Natural killer cell (primary cell): Measurements from ENCODE around the gene CCR8. TPM values are rescaled to one million over a fixed set of nuclear protein-coding genes. Genes with fewer than 3 reads are reported as not detected.
A peak's percentile ranks its signal among the peaks of the same experiment; 100 is the strongest.

ENCODE experiments used
- ATAC-seq, 3 donors: fragments of 150-1000 bp in 2 of 3; fragments of 200-7000 bp in 1 of 3; cut with Tn5 transposase; 1 replicate in 1 of 3; 2 replicates in 2 of 3; pipeline ENCODE4 v1.10.0; 2021; ENCODE audit warnings: mild to moderate bottlenecking in 2 of 3, moderate library complexity in 2 of 3
- DNase-seq, 2 donors: peaks; one replicate each; pipeline versions ENCODE4 v3.0.0 to v3.0.0-alpha.2; 2013 to 2021; ENCODE audit warnings: mixed read lengths in 1 of 2
- H3K27ac ChIP-seq: one replicate; pipeline ENCODE4 v1.5.1; 2013; ENCODE audit warnings: mild to moderate bottlenecking, low read length
- H3K27me3 ChIP-seq: one replicate; pipeline ENCODE4 v1.6.1; 2013; ENCODE audit warnings: low read length; ENCODE audit not compliant: control insufficient read depth, insufficient read depth
- H3K36me3 ChIP-seq: one replicate; pipeline ENCODE4 v1.6.1; 2013; ENCODE audit warnings: low read length; ENCODE audit not compliant: control insufficient read depth, insufficient read depth
- H3K4me1 ChIP-seq: one replicate; pipeline ENCODE4 v1.6.1; 2013; ENCODE audit warnings: low read length; ENCODE audit not compliant: control insufficient read depth, insufficient read depth
- H3K4me3 ChIP-seq: one replicate; pipeline ENCODE4 v1.5.1; 2013; ENCODE audit warnings: low read length
- H3K9me3 ChIP-seq: one replicate; pipeline ENCODE4 v1.6.1; 2013; ENCODE audit warnings: low read length; ENCODE audit not compliant: control insufficient read depth, insufficient read depth
- H3K27ac Mint-ChIP-seq, 2 donors: one replicate each; pipeline ENCODE4 v1.8.0; 2022; ENCODE audit warnings: mild to moderate bottlenecking in 2 of 2, mixed read lengths in 2 of 2, moderate library complexity in 1 of 2
- H3K27me3 Mint-ChIP-seq, 2 donors: one replicate each; pipeline ENCODE4 v1.8.0; 2022; ENCODE audit warnings: low read depth in 2 of 2, mixed read lengths in 2 of 2
- H3K36me3 Mint-ChIP-seq: one replicate; pipeline ENCODE4 v1.8.0; 2022; ENCODE audit warnings: mixed read lengths
- H3K4me1 Mint-ChIP-seq, 2 donors: one replicate each; pipeline ENCODE4 v1.8.0; 2022; ENCODE audit warnings: mixed read lengths in 2 of 2
- H3K4me3 Mint-ChIP-seq: one replicate; pipeline ENCODE4 v1.8.0; 2022; ENCODE audit warnings: mild to moderate bottlenecking, moderate library complexity, mixed read lengths
- H3K9me3 Mint-ChIP-seq, 2 donors: one replicate each; pipeline ENCODE4 v1.8.0; 2022; ENCODE audit warnings: mixed read lengths in 2 of 2
- WGBS: methylation state at CpG from one replicate; pipeline ENCODE4 v1.1.7; 2013; ENCODE audit warnings: missing lambda C conversion rate; ENCODE audit not compliant: insufficient coverage; 5-methylcytosine and 5-hydroxymethylcytosine counted together
- intact Hi-C: fragments of 100-400 bp; cut with micrococcal nuclease; formaldehyde crosslinking; loops from one replicate; pipeline ENCODE4 v1.14.2; 2022
- total RNA-seq, 4 donors: library from RNA; stranded (reverse); fragments of 120-200 nt in 1 of 4; gene quantifications; one replicate each; pipeline versions ENCODE4 v1.2.3 to v1.2.4, GENCODE V29; 2013 to 2022
- TF ChIP-seq, protein P1 (sequence below): fragments of 200-600 bp; IDR thresholded peaks from one replicate; pipeline ENCODE4 v1.8.0; 2022; ENCODE audit warnings: antibody characterized with exemption

Gene CCR8
- total RNA-seq, 3 donors from 2014 or later (not counting 1 experiment from before 2014, with no cell fraction given) = 0.35 TPM; not detected in 2

DNA sequence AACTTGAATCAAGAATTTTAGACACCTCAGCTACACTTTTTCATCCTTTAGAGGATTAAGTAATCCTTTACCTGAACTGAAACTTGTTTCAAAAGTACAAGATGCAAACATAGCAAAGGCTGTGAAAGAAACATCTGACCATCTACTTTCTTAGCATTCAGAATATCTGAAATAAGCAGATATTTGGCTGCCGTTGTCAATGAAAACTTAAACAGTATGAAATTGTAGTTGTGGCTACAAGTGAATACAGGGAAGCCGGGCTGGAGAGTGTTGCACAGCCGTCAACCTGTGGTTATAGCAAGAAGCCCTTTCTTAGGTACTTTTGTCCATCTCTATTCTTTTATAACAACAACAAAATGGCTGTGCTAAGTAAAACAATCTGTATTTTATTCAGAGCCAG lies 42.7 kb upstream of the CCR8 start:
- intact Hi-C loops = no loop called here
- DNase-seq (no peak), ATAC-seq (no peak)
- TF ChIP-seq, protein P1, sequence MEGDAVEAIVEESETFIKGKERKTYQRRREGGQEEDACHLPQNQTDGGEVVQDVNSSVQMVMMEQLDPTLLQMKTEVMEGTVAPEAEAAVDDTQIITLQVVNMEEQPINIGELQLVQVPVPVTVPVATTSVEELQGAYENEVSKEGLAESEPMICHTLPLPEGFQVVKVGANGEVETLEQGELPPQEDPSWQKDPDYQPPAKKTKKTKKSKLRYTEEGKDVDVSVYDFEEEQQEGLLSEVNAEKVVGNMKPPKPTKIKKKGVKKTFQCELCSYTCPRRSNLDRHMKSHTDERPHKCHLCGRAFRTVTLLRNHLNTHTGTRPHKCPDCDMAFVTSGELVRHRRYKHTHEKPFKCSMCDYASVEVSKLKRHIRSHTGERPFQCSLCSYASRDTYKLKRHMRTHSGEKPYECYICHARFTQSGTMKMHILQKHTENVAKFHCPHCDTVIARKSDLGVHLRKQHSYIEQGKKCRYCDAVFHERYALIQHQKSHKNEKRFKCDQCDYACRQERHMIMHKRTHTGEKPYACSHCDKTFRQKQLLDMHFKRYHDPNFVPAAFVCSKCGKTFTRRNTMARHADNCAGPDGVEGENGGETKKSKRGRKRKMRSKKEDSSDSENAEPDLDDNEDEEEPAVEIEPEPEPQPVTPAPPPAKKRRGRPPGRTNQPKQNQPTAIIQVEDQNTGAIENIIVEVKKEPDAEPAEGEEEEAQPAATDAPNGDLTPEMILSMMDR = no peak
- Mint-ChIP-seq H3K27ac (peak overlapping the region; percentile 27 to 88), H3K9me3 (no peaks in the 10 kb centered on the region), H3K27me3 (no peaks in the 10 kb centered on the region), H3K4me1 (peaks cover 36 to 59% of the 10 kb centered on the region in 2 donors), H3K36me3 (no peaks in the 10 kb centered on the region), H3K4me3 (no peak overlapping the region)
- Histone ChIP-seq H3K27me3 (no peaks in the 10 kb centered on the region), H3K27ac (no peak overlapping the region), H3K36me3 (no peaks in the 10 kb centered on the region), H3K4me1 (peaks cover 48% of the 10 kb centered on the region), H3K9me3 (no peaks in the 10 kb centered on the region), H3K4me3 (no peak overlapping the region)
- WGBS = 52% methylated on average over 3 of the region's 3 CpGs

DNA sequence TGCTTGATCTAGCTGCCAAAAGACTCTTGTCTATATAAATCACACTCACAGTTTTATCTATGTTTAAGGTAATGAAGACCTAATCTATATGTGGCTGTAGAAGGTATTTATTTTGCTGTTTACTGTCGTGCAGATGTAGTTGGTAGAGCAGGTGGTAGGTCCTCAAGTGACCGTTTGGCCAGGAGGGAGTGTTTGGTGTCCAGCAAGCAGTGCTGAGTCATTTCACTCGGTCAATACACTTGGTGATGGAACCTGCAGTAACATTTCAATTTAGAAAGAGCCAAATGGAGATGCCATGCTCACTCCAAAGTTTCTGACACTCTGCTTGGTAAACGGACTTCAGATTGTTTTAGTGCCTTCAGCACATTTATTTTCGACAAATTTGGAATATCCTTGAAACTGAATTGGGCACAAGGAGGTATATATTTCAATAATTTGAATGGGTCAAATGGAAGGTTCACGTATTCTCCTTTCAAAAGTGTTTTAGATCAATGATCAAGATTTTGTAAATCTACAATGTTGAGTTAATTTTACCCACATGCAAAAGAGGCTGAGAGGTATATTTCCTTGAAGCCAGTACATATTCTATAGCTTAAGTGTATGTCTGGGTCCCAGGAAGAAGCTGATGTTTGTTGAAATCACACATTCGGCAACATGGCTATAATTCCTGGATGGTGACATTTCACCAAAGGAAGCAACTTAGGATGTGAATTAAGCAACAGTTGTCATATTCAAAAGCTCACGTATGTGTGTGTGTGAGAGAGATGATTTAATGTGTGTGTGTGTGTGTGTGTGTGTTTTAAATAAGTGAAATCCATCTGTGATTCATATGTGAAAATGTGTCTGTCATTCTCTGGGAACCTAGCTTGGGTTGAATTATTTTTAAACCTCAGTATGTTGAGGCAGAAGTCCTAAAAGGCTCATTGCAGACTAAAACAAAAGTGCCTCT lies 42.0 kb upstream of the CCR8 start:
- Mint-ChIP-seq H3K27ac (peak overlapping the region; percentile 55 to 88), H3K4me1 (peaks cover 33 to 56% of the 10 kb centered on the region in 2 donors)
- WGBS = 76% methylated on average over 7 of the region's 8 CpGs

DNA sequence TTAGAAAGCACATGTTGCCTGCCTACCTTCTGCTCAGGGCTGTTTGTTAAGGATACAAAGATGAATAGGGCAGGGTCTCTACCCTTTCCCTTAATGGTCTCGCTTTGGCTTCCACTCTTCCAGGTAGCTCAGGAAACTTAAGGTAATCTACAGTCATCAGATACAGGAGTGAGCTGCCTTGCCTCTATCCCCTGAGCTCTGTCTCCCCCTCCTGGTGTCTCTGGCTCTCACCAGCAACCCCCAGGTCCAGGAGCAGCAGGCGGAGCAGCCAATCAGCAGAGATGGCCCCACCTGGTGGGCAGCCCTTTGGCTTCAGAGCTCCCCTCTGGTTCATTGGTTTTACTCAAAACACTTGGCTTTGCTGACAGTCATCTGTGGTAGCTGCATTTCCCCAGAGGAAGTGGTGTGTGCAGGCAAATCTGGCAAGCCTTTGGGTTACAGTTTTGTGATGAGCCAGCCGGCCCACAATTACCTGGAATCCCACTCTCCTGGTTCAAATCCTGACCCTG lies 41.2 kb upstream of the CCR8 start:
- H3K27ac ChIP-seq = no peak overlapping the region
- intact Hi-C loops = loop anchor here (1.0 kb wide), 3 partner anchors 80 to 187 kb away; no protein-coding TSS in a partner anchor

More for the DNA sequence above, 42.0 kb upstream of the CCR8 start:
- H3K4me1 ChIP-seq = peaks cover 45% of the 10 kb centered on the region
- H3K9me3 ChIP-seq = no peaks in the 10 kb centered on the region
- H3K27ac ChIP-seq = no peak overlapping the region
- Mint-ChIP-seq H3K4me3 (no peak overlapping the region), H3K27me3 (no peaks in the 10 kb centered on the region), H3K9me3 (no peaks in the 10 kb centered on the region), H3K36me3 (no peaks in the 10 kb centered on the region)
- H3K4me3 ChIP-seq = no peak overlapping the region
- DNase-seq (no peak), ATAC-seq (no peak)
- H3K36me3 ChIP-seq = no peaks in the 10 kb centered on the region
- TF ChIP-seq, protein P1 = no peak
- H3K27me3 ChIP-seq = no peaks in the 10 kb centered on the region
- intact Hi-C loops = loop anchor here (1.0 kb wide), 3 partner anchors 79 to 186 kb away; no protein-coding TSS in a partner anchor

More for the DNA sequence above, 41.2 kb upstream of the CCR8 start:
- no peaks in the 10 kb centered on the region for H3K36me3 Mint-ChIP-seq
- Histone ChIP-seq H3K36me3 (no peaks in the 10 kb centered on the region), H3K27me3 (no peaks in the 10 kb centered on the region), H3K4me3 (no peak overlapping the region), H3K9me3 (no peaks in the 10 kb centered on the region), H3K4me1 (peaks cover 39% of the 10 kb centered on the region)
- H3K4me1 Mint-ChIP-seq = peaks cover 24 to 47% of the 10 kb centered on the region in 2 donors
- no peaks in the 10 kb centered on the region for H3K9me3 Mint-ChIP-seq
- TF ChIP-seq, protein P1 = peak; percentile 97
- WGBS = 4% methylated on average over 3 of the region's 3 CpGs
- no peak overlapping the region for H3K4me3 Mint-ChIP-seq
- DNase-seq (peak; percentile 75 to 91), ATAC-seq (peak; percentile 94 to 98 (median 97))
- H3K27ac Mint-ChIP-seq = peak overlapping the region; percentile 55 to 88
- H3K27me3 Mint-ChIP-seq = no peaks in the 10 kb centered on the region
